GM12872 (cell line): ENCODE data around the gene TLE6.

ENCODE experiments used
- TF ChIP-seq, protein P1 (sequence below): IDR thresholded peaks from 3 replicates; pipeline ENCODE4 v1.5.1; 2011; ENCODE audit warnings: low read depth, mild to moderate bottlenecking, low read length, moderate library complexity; ENCODE audit not compliant: insufficient read depth

Gene TLE6

DNA sequence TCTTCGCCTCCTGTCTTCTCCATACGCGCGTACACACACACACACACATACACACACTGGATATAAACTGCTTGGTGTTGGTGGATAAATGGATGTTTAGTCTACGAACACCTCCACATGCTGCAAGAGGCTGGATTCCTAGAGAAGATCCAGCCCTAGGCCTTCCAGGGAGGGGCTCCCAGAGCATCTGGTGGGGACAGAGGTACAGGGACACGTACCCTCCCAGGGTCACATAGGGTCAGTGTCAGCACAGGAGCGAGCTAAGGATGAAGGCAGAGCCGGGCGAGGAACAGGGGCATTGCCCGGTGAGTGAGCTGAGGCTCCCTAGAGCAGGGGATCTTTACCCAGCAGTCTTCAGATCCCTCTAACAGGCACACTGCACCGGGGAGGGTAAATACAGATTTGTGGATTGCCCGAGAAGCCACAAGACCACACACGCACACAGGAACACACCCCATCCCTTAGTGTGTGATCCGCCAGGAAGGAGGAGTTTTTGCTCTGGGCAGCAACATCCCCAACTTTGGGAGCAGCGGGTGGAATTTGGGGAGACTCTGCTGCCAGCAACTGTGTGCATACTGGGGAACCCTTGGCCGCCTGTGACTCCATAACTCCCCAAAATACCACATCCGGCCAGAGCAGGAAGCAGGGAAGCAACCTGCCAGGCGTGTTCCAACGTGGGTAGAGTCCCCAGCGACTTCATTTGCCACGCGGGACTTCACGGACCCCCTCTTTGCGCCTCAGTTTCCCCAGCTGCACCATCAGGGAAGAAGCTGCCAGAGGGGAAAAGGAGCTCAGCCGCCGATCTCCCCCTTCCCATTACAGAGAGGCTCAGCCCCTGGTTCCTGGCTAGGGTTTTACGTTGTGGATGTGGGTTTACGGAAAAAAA, 57.5 kb downstream of the TLE6 start:
- TF ChIP-seq, protein P1, sequence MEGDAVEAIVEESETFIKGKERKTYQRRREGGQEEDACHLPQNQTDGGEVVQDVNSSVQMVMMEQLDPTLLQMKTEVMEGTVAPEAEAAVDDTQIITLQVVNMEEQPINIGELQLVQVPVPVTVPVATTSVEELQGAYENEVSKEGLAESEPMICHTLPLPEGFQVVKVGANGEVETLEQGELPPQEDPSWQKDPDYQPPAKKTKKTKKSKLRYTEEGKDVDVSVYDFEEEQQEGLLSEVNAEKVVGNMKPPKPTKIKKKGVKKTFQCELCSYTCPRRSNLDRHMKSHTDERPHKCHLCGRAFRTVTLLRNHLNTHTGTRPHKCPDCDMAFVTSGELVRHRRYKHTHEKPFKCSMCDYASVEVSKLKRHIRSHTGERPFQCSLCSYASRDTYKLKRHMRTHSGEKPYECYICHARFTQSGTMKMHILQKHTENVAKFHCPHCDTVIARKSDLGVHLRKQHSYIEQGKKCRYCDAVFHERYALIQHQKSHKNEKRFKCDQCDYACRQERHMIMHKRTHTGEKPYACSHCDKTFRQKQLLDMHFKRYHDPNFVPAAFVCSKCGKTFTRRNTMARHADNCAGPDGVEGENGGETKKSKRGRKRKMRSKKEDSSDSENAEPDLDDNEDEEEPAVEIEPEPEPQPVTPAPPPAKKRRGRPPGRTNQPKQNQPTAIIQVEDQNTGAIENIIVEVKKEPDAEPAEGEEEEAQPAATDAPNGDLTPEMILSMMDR = no peak

DNA sequence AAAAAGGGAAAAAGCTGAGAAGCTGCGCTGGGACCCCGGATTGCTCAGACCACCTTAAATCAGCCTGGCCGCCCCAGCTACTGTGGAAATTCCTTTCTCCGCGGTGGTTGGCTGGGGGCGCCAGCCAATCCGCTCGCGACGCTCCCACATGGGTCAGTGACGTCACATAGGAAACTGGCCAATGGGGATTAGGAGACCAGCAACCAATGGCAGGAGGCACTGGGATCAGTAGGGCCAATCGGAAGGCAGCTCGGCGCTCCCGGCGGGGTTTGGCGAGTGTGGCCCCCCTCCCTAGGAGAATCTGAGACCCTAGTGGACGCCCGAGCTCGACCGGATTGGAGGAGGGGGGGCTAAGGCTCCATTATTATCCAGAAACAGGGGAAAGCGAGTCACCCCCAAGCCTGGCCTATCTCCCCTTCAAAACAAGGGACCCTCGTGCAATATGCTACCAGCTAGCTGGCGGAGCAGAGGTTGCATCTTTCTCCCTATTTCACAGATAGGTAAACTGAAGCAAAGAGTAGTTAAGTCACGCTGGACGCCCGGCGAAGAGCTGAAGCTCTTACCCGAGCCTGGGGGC, 58.3 kb downstream of the TLE6 start:
- TF ChIP-seq, protein P1 = no peak

DNA sequence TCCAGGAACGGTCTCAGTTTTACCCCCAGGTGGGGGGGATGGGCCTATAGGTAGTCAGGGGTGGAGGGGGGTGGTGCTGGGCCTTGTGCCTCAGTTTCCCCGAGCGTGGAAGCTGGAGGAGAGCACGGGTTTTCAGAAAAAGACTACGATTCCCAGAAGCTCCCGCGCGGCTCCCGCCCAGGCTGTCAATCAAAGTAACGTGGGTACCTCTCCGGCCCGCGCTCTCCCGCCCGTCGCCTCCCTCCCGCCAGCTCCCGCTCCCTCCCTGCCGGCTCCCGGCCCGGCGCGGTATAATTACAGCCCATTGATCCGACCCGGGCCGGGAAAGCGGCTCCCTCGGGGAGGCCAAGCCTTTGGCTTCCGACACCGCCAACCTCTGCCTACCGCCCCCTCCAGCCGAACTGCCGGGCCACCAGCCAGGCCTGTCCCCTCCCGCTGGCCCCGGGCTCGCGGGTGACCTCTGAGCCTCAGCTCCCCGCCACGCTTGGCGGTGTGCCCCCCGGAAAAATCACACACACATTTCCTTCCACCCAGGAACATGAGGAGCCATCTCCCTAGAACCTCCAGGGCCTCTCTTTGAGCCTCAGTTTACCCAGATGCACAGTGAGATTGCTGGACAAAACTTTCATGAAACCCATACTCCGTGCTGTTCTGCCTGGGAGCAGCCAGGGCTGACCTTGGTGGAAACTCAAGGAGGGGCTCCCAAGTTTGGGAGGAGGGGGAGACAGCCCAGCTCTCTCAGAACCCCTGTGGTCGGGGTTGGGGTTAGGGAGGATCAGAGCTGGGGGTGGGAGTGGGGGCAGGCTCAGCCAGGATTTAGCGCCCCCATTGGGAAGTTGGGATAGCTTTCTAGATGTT, 59.0 kb downstream of the TLE6 start:
- TF ChIP-seq, protein P1 = no peak

DNA sequence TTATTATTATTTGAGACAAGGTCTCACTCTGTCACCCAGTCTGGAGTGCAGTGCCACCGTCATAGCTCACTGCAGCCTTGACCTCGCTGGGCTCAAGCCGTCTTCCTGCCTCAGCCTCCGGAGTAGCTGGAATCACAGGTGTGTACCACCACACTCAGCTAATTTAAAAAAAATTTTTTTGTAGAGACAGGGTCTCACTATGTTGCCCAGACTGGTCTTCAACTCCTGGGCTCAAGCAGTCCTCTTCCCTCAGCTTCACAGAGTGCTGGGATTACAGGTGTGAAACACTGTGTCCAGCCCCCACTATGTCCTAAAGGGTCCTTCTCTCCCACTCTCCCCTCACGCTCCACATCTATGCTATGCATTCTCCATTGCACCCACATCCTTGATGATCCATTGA, 60.9 kb downstream of the TLE6 start:
- TF ChIP-seq, protein P1 = no peak

DNA sequence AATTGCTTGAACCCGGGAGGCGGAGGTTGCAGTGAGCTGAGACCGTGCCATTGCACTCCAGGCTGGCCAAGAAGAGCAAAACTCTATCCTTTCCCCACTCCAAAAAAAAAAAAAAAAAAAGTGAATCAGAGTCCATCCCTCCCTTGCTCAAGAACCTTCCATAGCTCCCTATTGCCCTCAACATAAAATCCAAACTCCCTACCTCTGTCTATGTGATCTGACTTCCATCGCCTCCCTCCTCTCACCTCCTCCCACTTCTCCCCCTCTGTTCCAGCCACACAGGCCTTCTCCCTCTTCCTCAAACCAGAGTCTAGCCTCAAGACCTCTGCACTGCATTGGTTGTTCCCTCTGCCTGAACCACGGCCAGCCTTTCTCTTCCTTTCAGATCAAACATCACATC, 61.8 kb downstream of the TLE6 start:
- TF ChIP-seq, protein P1 = no peak

DNA sequence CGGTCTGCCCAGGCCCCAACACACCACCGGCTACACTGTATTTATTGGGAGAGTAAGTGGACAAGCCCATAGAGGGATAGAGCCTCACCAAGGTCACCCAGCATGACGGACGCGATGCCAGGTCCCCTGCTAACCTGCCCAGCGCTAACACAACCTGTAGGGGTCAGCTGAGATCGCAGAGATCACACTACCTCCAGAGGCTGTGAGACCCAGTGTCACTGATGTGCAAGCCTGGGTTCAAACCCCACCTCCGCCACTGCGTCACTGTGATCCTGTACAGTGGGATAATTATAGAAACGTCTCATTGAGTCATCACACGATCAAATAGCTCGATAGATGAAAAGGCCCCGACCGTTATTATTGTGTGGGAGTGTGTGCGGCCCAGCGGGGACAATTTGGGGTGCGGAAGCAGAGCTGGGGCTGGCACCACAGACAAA, 62.3 kb downstream of the TLE6 start:
- TF ChIP-seq, protein P1 = no peak

DNA sequence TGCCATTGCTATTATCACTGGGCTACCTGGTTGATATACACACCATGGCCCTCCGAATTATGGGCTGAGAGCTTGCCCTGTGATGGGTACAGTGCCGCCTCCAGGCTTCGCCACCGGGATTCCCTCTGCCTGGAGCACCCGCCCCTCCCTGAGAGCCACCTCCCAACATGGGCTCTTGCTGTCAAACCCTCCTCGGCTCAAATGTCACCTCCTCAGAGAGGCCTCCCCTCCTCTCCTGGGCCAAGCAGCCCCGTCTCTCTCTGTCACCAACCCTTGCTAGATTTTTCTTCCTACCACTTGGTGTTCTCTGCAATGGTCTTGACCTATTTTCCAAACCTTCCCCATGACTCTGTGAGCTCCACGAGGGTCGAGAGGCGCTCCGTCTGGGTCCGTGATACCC, 64.0 kb downstream of the TLE6 start:
- TF ChIP-seq, protein P1 = no peak
